Measurements from ENCODE around the gene LLGL1.

GRCh38 chr17:18177722-18178121 lies 47.7 kb upstream of the LLGL1 start:
- no peak for TF ChIP-seq CTCF (IDR thresholded peaks at IDR 0.05; ENCODE audit: poor library complexity, severe bottlenecking)
- peak; percentile 45 for TF ChIP-seq REST (IDR thresholded peaks at IDR 0.05; ENCODE audit: borderline replicate concordance)

Measured in neural cell (in vitro differentiated cells).